ENCODE measurements around the gene SOX6. TPM values are rescaled to one million over a fixed set of nuclear protein-coding genes. Genes with fewer than 3 reads are reported as not detected.

Gene SOX6
- total RNA-seq, 1 donor from 2014 or later = 24.9 TPM

DNA sequence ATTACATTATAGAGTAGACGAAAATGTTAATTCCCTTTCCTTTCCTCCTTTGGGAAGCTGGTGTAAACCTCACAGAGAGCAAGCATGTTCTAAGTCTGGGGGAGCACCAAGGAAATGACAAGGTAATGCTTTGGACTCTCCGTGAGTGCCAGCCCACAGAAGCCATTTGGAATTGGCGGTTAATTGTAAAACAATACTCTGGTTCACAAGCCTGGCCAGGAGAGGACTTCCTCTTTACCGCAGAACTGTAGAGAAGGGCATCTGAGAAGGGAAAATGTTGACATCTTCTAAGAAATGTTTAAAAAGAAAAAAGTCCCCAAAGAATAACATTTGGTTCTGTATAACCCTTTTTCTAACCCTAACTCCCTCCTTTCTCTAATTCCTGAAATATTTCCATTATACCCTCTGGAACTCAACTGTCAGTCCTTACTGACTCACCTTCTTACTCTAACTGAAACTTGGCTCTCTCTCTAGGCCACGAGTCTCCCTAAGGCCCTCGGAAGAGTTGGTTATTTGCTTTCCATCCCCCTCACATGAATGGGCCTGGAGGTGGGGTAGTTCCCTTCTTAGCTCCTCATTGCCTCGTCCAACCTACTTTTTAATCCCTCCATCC lies 379.8 kb downstream of the SOX6 start:
- H3K36me3 Mint-ChIP-seq = no peaks in the 10 kb centered on the region
- TF ChIP-seq, protein P1, sequence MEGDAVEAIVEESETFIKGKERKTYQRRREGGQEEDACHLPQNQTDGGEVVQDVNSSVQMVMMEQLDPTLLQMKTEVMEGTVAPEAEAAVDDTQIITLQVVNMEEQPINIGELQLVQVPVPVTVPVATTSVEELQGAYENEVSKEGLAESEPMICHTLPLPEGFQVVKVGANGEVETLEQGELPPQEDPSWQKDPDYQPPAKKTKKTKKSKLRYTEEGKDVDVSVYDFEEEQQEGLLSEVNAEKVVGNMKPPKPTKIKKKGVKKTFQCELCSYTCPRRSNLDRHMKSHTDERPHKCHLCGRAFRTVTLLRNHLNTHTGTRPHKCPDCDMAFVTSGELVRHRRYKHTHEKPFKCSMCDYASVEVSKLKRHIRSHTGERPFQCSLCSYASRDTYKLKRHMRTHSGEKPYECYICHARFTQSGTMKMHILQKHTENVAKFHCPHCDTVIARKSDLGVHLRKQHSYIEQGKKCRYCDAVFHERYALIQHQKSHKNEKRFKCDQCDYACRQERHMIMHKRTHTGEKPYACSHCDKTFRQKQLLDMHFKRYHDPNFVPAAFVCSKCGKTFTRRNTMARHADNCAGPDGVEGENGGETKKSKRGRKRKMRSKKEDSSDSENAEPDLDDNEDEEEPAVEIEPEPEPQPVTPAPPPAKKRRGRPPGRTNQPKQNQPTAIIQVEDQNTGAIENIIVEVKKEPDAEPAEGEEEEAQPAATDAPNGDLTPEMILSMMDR (conservative IDR thresholded peaks at IDR 0.05) = no peak
- DNase-seq (ENCODE audit: extremely low spot score, unreplicated experiment) = no peak
- no peak overlapping the region for H3K4me3 Mint-ChIP-seq
- no peaks in the 10 kb centered on the region for H3K4me1 Mint-ChIP-seq (ENCODE audit: unreplicated experiment)
- H3K9me3 Mint-ChIP-seq = no peaks in the 10 kb centered on the region
- no peak overlapping the region for H3K27ac Mint-ChIP-seq
- no peaks in the 10 kb centered on the region for H3K27me3 Mint-ChIP-seq

DNA sequence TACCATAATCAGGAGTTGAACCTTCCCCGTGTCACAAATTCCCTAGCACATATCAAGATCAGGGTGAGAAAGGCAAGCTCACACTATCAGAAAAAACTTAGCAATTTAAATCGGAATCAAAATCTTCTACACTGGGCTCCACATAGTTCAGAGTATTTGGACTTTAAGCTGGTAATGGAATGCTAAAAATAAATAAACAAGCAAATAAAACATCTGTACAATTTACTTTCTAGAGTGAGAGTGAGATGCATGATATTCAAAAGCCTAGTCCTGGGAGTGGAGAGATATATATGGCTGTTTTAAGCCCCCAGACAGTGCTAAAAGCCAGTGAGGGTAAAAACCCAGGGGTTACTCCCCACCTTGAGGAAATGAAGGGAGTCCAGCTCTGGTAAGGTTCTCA lies 380.6 kb downstream of the SOX6 start:
- no peaks in the 10 kb centered on the region for H3K9me3 Mint-ChIP-seq
- no peaks in the 10 kb centered on the region for H3K36me3 Mint-ChIP-seq
- H3K4me1 Mint-ChIP-seq (ENCODE audit: unreplicated experiment) = no peaks in the 10 kb centered on the region
- TF ChIP-seq, protein P1 (conservative IDR thresholded peaks at IDR 0.05) = no peak
- H3K27me3 Mint-ChIP-seq = no peaks in the 10 kb centered on the region
- no peak overlapping the region for H3K27ac Mint-ChIP-seq
- no peak overlapping the region for H3K4me3 Mint-ChIP-seq
- no peak for DNase-seq (ENCODE audit: extremely low spot score, unreplicated experiment)

DNA sequence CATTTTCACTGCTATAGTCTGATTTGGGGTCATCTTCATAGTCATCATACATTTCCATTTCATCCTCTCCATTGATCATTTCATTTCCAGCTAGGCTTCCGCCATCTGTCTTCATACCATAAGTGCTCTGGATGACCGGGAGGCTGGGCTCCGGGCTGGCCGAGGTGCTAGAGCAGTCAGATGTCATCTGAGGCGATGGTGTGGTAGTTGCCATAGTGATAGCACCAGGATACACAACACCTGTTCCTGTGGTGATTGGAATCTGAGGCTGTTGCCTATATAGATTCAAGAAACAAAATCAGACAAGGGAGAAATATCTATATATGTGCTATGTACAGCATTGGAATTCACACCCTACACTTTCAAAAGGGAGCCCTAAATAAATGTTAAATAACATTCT lies 383.5 kb downstream of the SOX6 start:
- no peaks in the 10 kb centered on the region for H3K27me3 Mint-ChIP-seq
- TF ChIP-seq, protein P1 (conservative IDR thresholded peaks at IDR 0.05) = no peak
- H3K4me1 Mint-ChIP-seq (ENCODE audit: unreplicated experiment) = peaks cover 20% of the 10 kb centered on the region
- no peak overlapping the region for H3K4me3 Mint-ChIP-seq
- DNase-seq (ENCODE audit: extremely low spot score, unreplicated experiment) = no peak
- H3K36me3 Mint-ChIP-seq = no peaks in the 10 kb centered on the region
- H3K9me3 Mint-ChIP-seq = no peaks in the 10 kb centered on the region
- H3K27ac Mint-ChIP-seq = no peak overlapping the region

DNA sequence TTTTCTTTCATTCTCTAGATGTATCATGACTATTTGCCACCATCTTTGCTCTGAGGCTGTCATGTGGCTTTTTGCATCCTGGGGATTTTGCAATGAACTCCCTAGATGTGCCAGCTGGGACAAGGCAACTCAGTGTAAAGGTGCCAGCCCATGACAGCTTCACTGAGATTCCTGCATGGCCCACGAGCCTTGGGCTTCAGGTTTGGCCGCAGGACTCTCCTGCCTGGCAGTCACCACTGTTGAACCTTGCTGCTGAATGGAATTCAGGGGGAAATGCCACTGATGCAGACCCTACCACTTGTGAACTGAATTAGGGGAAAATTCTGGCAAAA lies 385.2 kb downstream of the SOX6 start:
- no peaks in the 10 kb centered on the region for H3K9me3 Mint-ChIP-seq
- no peak overlapping the region for H3K4me3 Mint-ChIP-seq
- no peaks in the 10 kb centered on the region for H3K36me3 Mint-ChIP-seq
- peaks cover 31% of the 10 kb centered on the region for H3K4me1 Mint-ChIP-seq (ENCODE audit: unreplicated experiment)
- H3K27ac Mint-ChIP-seq = no peak overlapping the region
- H3K27me3 Mint-ChIP-seq = no peaks in the 10 kb centered on the region
- TF ChIP-seq, protein P1 (conservative IDR thresholded peaks at IDR 0.05) = no peak
- no peak for DNase-seq (ENCODE audit: extremely low spot score, unreplicated experiment)

DNA sequence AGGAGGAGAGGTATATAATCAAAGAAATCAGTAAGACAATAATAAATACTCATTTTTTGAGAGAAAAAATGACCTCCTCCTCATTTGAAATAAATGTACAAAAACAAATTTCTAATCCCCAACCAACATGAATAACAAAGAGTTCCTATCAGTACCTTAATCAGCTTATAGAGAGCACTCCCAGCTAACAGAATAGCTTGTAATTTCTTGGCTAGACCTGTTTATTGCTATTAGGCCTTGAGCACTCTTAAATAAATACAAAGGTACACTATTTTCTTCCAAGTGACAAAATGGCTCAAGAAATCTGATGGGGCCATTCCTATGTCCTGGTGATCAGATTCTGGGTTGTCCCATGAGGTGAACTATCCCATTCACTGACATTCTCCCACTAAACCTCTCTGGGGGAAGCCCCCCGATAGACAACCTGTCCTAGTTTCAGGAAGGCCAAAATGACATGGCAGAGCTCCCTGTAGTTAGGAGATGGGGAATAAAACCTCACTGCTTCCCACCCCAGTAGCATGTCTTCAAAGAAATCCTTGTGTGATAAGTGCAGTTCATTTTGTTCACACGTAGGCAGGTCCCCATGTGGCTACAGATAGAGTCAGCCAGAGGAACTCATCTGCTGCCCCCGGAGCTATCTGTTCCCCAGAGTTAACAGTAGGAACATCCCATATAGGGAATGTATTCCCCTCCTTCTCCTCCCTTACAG lies 385.7 kb downstream of the SOX6 start:
- H3K27me3 Mint-ChIP-seq = no peaks in the 10 kb centered on the region
- no peaks in the 10 kb centered on the region for H3K36me3 Mint-ChIP-seq
- H3K27ac Mint-ChIP-seq = no peak overlapping the region
- H3K4me3 Mint-ChIP-seq = no peak overlapping the region
- peaks cover 34% of the 10 kb centered on the region for H3K4me1 Mint-ChIP-seq (ENCODE audit: unreplicated experiment)
- H3K9me3 Mint-ChIP-seq = no peaks in the 10 kb centered on the region
- no peak for DNase-seq (ENCODE audit: extremely low spot score, unreplicated experiment)
- TF ChIP-seq, protein P1 (conservative IDR thresholded peaks at IDR 0.05) = no peak

All from type B pancreatic cell (in vitro differentiated cells).